Left lung (tissue), 10 donors: ENCODE data around the gene MXD1. TPM values are rescaled to one million over a fixed set of nuclear protein-coding genes. Genes with fewer than 3 reads are reported as not detected.

Experiments
- ATAC-seq: fragments of 200-7000 bp; cut with Tn5 transposase; one replicate; pipeline ENCODE4 v1.9.1; 2020; ENCODE audit warnings: moderate library complexity
- DNase-seq, 4 donors: peaks; one replicate each; pipeline ENCODE4 v3.0.0-alpha.2; 2013 to 2020
- H3K27ac ChIP-seq, 2 donors: fragments of 200-600 bp; sonication (generic) in 1 of 2; one replicate each; pipeline versions ENCODE4 v1.5.0 to v1.8.0; 2020 to 2021
- H3K27me3 ChIP-seq, 2 donors: fragments of 200-600 bp; sonication (generic) in 1 of 2; one replicate each; pipeline versions ENCODE4 v1.5.0 to v1.8.0; 2020 to 2021
- H3K36me3 ChIP-seq, 2 donors: fragments of 200-600 bp; sonication (generic) in 1 of 2; one replicate each; pipeline versions ENCODE4 v1.5.0 to v1.8.0; 2020 to 2021
- H3K4me1 ChIP-seq, 2 donors: fragments of 200-600 bp; one replicate each; pipeline ENCODE4 v1.8.0; 2021
- H3K4me3 ChIP-seq, 2 donors: fragments of 200-600 bp; sonication (generic) in 1 of 2; one replicate each; pipeline versions ENCODE4 v1.5.0 to v1.8.0; 2020 to 2021; ENCODE audit warnings: mild to moderate bottlenecking in 1 of 2
- H3K9me3 ChIP-seq, 2 donors: fragments of 200-600 bp; sonication (generic) in 1 of 2; one replicate each; pipeline versions ENCODE4 v1.5.0 to v1.8.0; 2020 to 2021
- CTCF ChIP-seq, 2 donors: fragments of 200-600 bp; sonication (generic) in 1 of 2; IDR thresholded peaks; one replicate each; pipeline versions ENCODE4 v1.5.0 to v1.8.0; 2021; ENCODE audit warnings: antibody characterized with exemption in 2 of 2
- intact Hi-C, 2 donors: fragments of 100-400 bp; cut with DNase I; formaldehyde crosslinking; loops; one replicate each; pipeline versions ENCODE4 v1.11.2 to v1.14.2; 2022
- polyA plus RNA-seq, 6 donors: library from polyadenylated mRNA; unstranded; fragments of 120-200 nt; gene quantifications; one replicate each; pipeline ENCODE4 v1.2.1, GENCODE V29; 2013; ENCODE audit not compliant: insufficient read length in 6 of 6
- total RNA-seq, 2 donors: library from RNA; stranded (reverse); fragmentation: NEBNext Ultra II Directional; extraction: Animal tissue kit (Norgen Biotek cat#: 25700); gene quantifications; one replicate each; pipeline ENCODE4 v1.2.1, GENCODE V29; 2021
- donor health status: DM: no; HTN: yes; CAD: no.
- donor health status: DM: no; HTN: no; CAD: no.

The MXD1 gene
- total and polyA plus RNA-seq, 8 donors = 9.3 to 82.4 (median 12.8) TPM

- no peak for ATAC-seq
Measured at GRCh38 chr2:69959425-69959824, 44.5 kb downstream of the MXD1 start.

GRCh38 chr2:69960821-69961220, 45.9 kb downstream of the MXD1 start:
- Histone ChIP-seq H3K4me1 (peaks cover 0 to 13% of the 10 kb centered on the region in 2 donors), H3K36me3 (no peaks in the 10 kb centered on the region), H3K27me3 (no peaks in the 10 kb centered on the region), H3K9me3 (no peaks in the 10 kb centered on the region), H3K4me3 (no peak overlapping the region), H3K27ac (no peak overlapping the region)
- ATAC-seq (no peak), DNase-seq (no peak)
- no peak for TF ChIP-seq CTCF (IDR thresholded peaks at IDR 0.05)
- intact Hi-C loops = no loop called here

More at GRCh38 chr2:69959425-69959824, 44.5 kb downstream of the MXD1 start:
- Histone ChIP-seq H3K4me1 (peaks cover 0 to 15% of the 10 kb centered on the region in 2 donors), H3K9me3 (no peaks in the 10 kb centered on the region), H3K27me3 (no peaks in the 10 kb centered on the region), H3K36me3 (no peaks in the 10 kb centered on the region), H3K27ac (no peak overlapping the region), H3K4me3 (no peak overlapping the region)
- no peak for TF ChIP-seq CTCF (IDR thresholded peaks at IDR 0.05)
- no peak for DNase-seq
- intact Hi-C loops = no loop called here

GRCh38 chr2:69961496-69961895, 46.6 kb downstream of the MXD1 start, which contains the start of gene ASPRV1:
ASPRV1 (minus strand) TSS chr2:69961631; CDS start chr2:69961436, 195 bp downstream.
- TF ChIP-seq CTCF (IDR thresholded peaks at IDR 0.05) = no peak
- peaks cover 0 to 7% of the 10 kb centered on the region in 2 donors for H3K4me1 ChIP-seq
- no peak for DNase-seq

GRCh38 chr2:69962986-69963730, 48.2 kb downstream of the MXD1 start:
- DNase-seq (no peak), ATAC-seq (no peak)
- no peak overlapping the region for H3K4me3 ChIP-seq
- TF ChIP-seq CTCF (IDR thresholded peaks at IDR 0.05) = no peak
- no peaks in the 10 kb centered on the region for H3K27me3 ChIP-seq
- H3K27ac ChIP-seq = no peak overlapping the region
- no peaks in the 10 kb centered on the region for H3K4me1 ChIP-seq
- H3K9me3 ChIP-seq = no peaks in the 10 kb centered on the region
- intact Hi-C loops = no loop called here
- H3K36me3 ChIP-seq = no peaks in the 10 kb centered on the region

More at GRCh38 chr2:69961496-69961895, 46.6 kb downstream of the MXD1 start, which contains the start of gene ASPRV1:
- no peaks in the 10 kb centered on the region for H3K36me3 ChIP-seq
- no peak for ATAC-seq
- intact Hi-C loops = no loop called here
- no peak within 1 kb of the TSS for H3K4me3 ChIP-seq
- H3K27ac ChIP-seq = no peak within 1 kb of the TSS
- H3K27me3 ChIP-seq = no peaks in the 10 kb centered on the region
- H3K9me3 ChIP-seq = no peaks in the 10 kb centered on the region

GRCh38 chr2:69964353-69964841, 49.5 kb downstream of the MXD1 start:
- no peak for TF ChIP-seq CTCF (IDR thresholded peaks at IDR 0.05)
- Histone ChIP-seq H3K4me1 (no peaks in the 10 kb centered on the region), H3K4me3 (no peak overlapping the region), H3K27ac (no peak overlapping the region), H3K27me3 (no peaks in the 10 kb centered on the region), H3K36me3 (no peaks in the 10 kb centered on the region), H3K9me3 (no peaks in the 10 kb centered on the region)
- DNase-seq (no peak), ATAC-seq (no peak)
- intact Hi-C loops = no loop called here
